K562 (cell line): ENCODE data around the gene DGLUCY. TPM values are rescaled to one million over a fixed set of nuclear protein-coding genes. Genes with fewer than 3 reads are reported as not detected.

Experiments
- ATAC-seq: fragments of 200-7000 bp; cut with Tn5 transposase; 3 replicates; pipeline ENCODE4 v1.9.1; 2020; ENCODE audit warnings: moderate library complexity
- BruUV-seq: library from RNA; stranded (reverse); fragments of 400-500 nt; replicated peaks from 2 replicates; lab custom pipeline; 2021; lab: Mats Ljungman, UMichigan
- CTCF ChIA-PET: fragments of 300-600 bp; formaldehyde crosslinking; extraction: SDS; loops from one replicate; lab custom pipeline; 2021; ENCODE audit warnings: low intra/inter-chr PET ratio; lab: Yijun Ruan, JAX
- POLR2A ChIA-PET: fragments of 300-600, 350-650 bp; sonication (Branson Sonifier 250); formaldehyde crosslinking; extraction: SDS; loops from one replicate; lab custom pipeline; 2021; ENCODE audit warnings: antibody characterized with exemption, inconsistent platforms; lab: Yijun Ruan, JAX
- DNase-seq, 4 experiments: peaks; one replicate each; pipeline versions ENCODE4 v3.0.0 to v3.0.0-alpha.2; 2011 to 2018; ENCODE audit warnings: low spot score in 3 of 4, mixed read lengths in 3 of 4; ENCODE audit errors: extremely low read depth in 1 of 4
- FAIRE-seq: peaks from 2 replicates; lab custom pipeline; 2011; peaks lifted over from hg19 to GRCh38; lab: Jason Lieb, UNC
- H2AFZ ChIP-seq: 2 replicates; pipeline ENCODE4 v1.6.0; 2011; ENCODE audit warnings: low read depth, low read length, control low read depth, inconsistent platforms
- H3K27ac ChIP-seq: fragments of 200-600 bp; 3 replicates; pipeline ENCODE4 v1.8.0; 2011; ENCODE audit warnings: low read depth, mild to moderate bottlenecking, control low read depth, inconsistent platforms, low read length, moderate library complexity, mixed read lengths; ENCODE audit errors: extremely low read depth
- H3K27me3 ChIP-seq, 2 experiments: fragments of 300-600 bp in 1 of 2; 2 replicates in 1 of 2; 3 replicates in 1 of 2; pipeline versions ENCODE4 v1.6.0 to v1.8.0; 2011; ENCODE audit warnings: inconsistent platforms in 2 of 2, low read length in 2 of 2, mild to moderate bottlenecking in 1 of 2, mixed read lengths in 1 of 2, moderate library complexity in 1 of 2; ENCODE audit not compliant: control insufficient read depth in 2 of 2, insufficient read depth in 2 of 2
- H3K36me3 ChIP-seq: fragments of 300-600 bp; 3 replicates; pipeline ENCODE4 v1.8.0; 2011; ENCODE audit warnings: mild to moderate bottlenecking, low read length, inconsistent platforms; ENCODE audit not compliant: control insufficient read depth, insufficient read depth
- H3K4me1 ChIP-seq, 2 experiments: fragments of 200-600 bp in 1 of 2; replicated peaks in 1 of 2; 2 replicates in 1 of 2; 3 replicates in 1 of 2; pipeline versions ENCODE4 v1.5.1 to v1.8.0; 2011; ENCODE audit warnings: inconsistent platforms in 2 of 2, low read length in 2 of 2, mild to moderate bottlenecking in 1 of 2, mixed read lengths in 1 of 2, moderate library complexity in 1 of 2; ENCODE audit not compliant: control insufficient read depth in 2 of 2, insufficient read depth in 2 of 2
- H3K4me2 ChIP-seq: 2 replicates; pipeline ENCODE4 v1.6.1; 2011; ENCODE audit warnings: low read length, control low read depth, inconsistent platforms, mixed read lengths; ENCODE audit not compliant: insufficient read depth
- H3K4me3 ChIP-seq: fragments of 200-600 bp; sonication (generic), shearing (Covaris generic); 2 replicates; pipeline ENCODE4 v1.5.1; 2016; ENCODE audit warnings: control low read depth, inconsistent platforms
- H3K79me2 ChIP-seq: fragments of 200-600 bp; 3 replicates; pipeline ENCODE4 v1.8.0; 2011; ENCODE audit warnings: low read length, inconsistent platforms; ENCODE audit not compliant: control insufficient read depth, insufficient read depth
- H3K9ac ChIP-seq, 2 experiments: 2 replicates each; pipeline versions ENCODE4 v1.6.0 to v1.6.1; 2011; ENCODE audit warnings: low read depth in 2 of 2, low read length in 2 of 2, control low read depth in 1 of 2, inconsistent platforms in 1 of 2, mild to moderate bottlenecking in 1 of 2, mixed read lengths in 1 of 2; ENCODE audit not compliant: insufficient read depth in 1 of 2
- H3K9me1 ChIP-seq: one replicate; pipeline ENCODE4 v1.6.0; 2011; ENCODE audit warnings: inconsistent platforms, mild to moderate bottlenecking, low read length, moderate library complexity; ENCODE audit not compliant: control insufficient read depth, insufficient read depth
- H3K9me3 ChIP-seq: replicated peaks from 2 replicates; pipeline ENCODE4 v1.5.1; 2011; ENCODE audit warnings: low read depth, low read length, inconsistent platforms; ENCODE audit not compliant: control insufficient read depth, insufficient read depth
- H4K20me1 ChIP-seq: replicated peaks from 2 replicates; pipeline ENCODE4 v1.6.1; 2011; ENCODE audit warnings: low read length, inconsistent platforms, mixed read lengths; ENCODE audit not compliant: control insufficient read depth, insufficient read depth
- CSDE1 ChIP-seq, 2 experiments: fragments of 450-650 bp; IDR thresholded peaks; 2 replicates each; pipeline ENCODE4 v1.6.1; 2016; ENCODE audit warnings: mild to moderate bottlenecking in 1 of 2
- MED1 ChIP-seq: sonication (generic); formaldehyde crosslinking; IDR thresholded peaks from 2 replicates; pipeline ENCODE4 v1.8.1; 2023; ENCODE audit warnings: missing genetic modification reagents, borderline replicate concordance
- NFIC ChIP-seq: fragments of 450-650 bp; IDR thresholded peaks from 2 replicates; pipeline ENCODE4 v1.6.1; 2017; ENCODE audit warnings: mild to moderate bottlenecking, inconsistent platforms
- RBM17 ChIP-seq: fragments of 200-400 bp; formaldehyde crosslinking; IDR thresholded peaks from 2 replicates; pipeline ENCODE4 v1.6.1; 2017; ENCODE audit warnings: low read depth, mild to moderate bottlenecking, low read length, borderline replicate concordance
- SLC30A9 ChIP-seq: fragments of 250-450 bp; sonication (Bioruptor Pico); IDR thresholded peaks from 2 replicates; pipeline ENCODE4 v1.8.0; 2022; ENCODE audit warnings: mild to moderate bottlenecking, moderate library complexity
- SMAD4 ChIP-seq: fragments of 250-450 bp; sonication (Bioruptor Pico); conservative IDR thresholded peaks from 2 replicates; pipeline ENCODE4 v1.8.0; 2021; ENCODE audit warnings: inconsistent platforms, mild to moderate bottlenecking, moderate library complexity
- WGBS: fragments of 100-300 bp; shearing (Covaris generic); methylation state at CpG from one replicate; pipeline ENCODE4 v1.1.6; 2016; ENCODE audit warnings: low coverage, mixed read lengths; ENCODE audit not compliant: insufficient coverage; ENCODE audit errors: missing lambda C conversion rate; 5-methylcytosine and 5-hydroxymethylcytosine counted together
- in situ Hi-C: fragments of 300-500 bp; cut with MboI; formaldehyde crosslinking; loops from 4 replicates; pipeline ENCODE4 v1.15.0; 2018; ENCODE audit warnings: inconsistent platforms, mixed read lengths
- intact Hi-C: fragments of 100-400 bp; cut with micrococcal nuclease; formaldehyde crosslinking; loops from 2 replicates; pipeline ENCODE4 v1.14.2; 2022
- polyA plus RNA-seq, 8 experiments: library from polyadenylated mRNA; depleted of rRNA in 4 of 8; stranded (reverse) in 5 of 8; unstranded in 3 of 8; fragments of >200 nt; fragmentation: Nextera tagmentation in 2 of 8; fragmentation: Illumina TruSeq in 1 of 8; extraction: Ambion mirVana in 2 of 8; extraction: Trizol in 1 of 8; gene quantifications; 2 replicates each; pipeline versions ENCODE4 v1.2.1 to v1.2.3, GENCODE V29; 2011 to 2014; ENCODE audit warnings: inconsistent platforms in 1 of 8, missing spikeins in 1 of 8
- total RNA-seq, 7 experiments: library from RNA; depleted of rRNA in 6 of 7; stranded (reverse); fragments of >200 nt in 6 of 7; fragmentation: Illumina TruSeq in 2 of 7; extraction: Trizol in 2 of 7; gene quantifications; 2 replicates each; pipeline versions ENCODE4 v1.2.1 to v1.2.3, GENCODE V29; 2011 to 2021; ENCODE audit warnings: low replicate concordance in 1 of 7
- TF ChIP-seq, protein P1 (sequence below): IDR thresholded peaks from 3 replicates; pipeline ENCODE4 v1.6.1; 2011; ENCODE audit warnings: borderline replicate concordance, mild to moderate bottlenecking, moderate library complexity; ENCODE audit not compliant: insufficient read length; ENCODE audit errors: extremely low read depth

The DGLUCY gene
- total and polyA plus RNA-seq, 9 of the 15 experiments (the other 6 are each of a cell fraction or from before 2014, with no cell fraction given) = 9.9 to 28.4 (median 21.0) TPM

DNA sequence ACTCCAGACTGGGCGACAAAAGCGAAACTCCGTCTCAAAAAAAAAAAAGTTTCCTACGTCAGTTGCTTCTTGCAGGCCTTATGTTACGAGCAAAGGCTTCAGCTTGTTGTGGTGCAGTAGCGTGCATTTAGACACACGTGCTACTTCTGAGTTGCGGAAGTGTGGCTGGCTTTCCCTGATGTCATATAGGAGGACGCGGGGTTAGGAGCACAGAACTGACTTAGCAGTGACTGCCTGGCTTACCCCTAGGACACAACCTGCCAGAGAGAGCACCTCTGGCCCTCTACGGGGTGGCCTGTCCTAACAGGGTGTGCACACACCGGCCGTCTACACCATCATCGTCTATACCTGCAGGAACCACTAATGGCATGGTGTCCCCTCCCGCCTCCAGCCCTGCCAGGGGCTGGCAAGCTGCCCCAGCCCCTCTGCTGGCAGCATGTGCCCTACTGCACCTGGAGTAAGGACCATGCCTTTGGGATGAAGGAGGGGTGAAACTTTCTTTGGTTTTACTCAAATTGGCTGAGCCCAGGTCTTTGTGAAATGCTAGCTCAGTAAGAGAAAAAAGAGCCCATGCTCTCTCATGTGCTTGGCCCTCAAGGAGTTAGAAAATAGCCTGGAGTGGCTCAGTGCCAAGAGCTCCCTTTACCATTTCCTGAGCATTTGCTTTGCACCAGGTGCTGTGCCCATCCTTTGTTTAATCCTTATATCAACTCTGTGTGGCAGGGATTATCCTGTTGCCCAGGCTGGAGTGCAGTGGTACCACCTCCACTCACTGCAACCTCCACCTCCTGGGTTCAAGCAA is 132.4 kb downstream of the DGLUCY start:
- no peaks in the 10 kb centered on the region for H3K27me3 ChIP-seq
- H2AFZ ChIP-seq = no peak overlapping the region
- 83% methylated on average over 13 of the region's 15 CpGs for WGBS
- no TSS peak for BruUV-seq
- no peak overlapping the region for H3K4me2 ChIP-seq
- peaks cover 0 to 5% of the 10 kb centered on the region in 2 experiments; a peak in 2 of 5 replicates for H3K4me1 ChIP-seq
- TF ChIP-seq NFIC (peak; percentile 14; the same call in 1 of the 2 replicates), CSDE1 (IDR thresholded peaks at IDR 0.05) (no peak)
- TF ChIP-seq, all 486 proteins: peak for 1
- Histone ChIP-seq H3K9me3 (no peaks in the 10 kb centered on the region), H3K9ac (no peak overlapping the region), H3K36me3 (no peaks in the 10 kb centered on the region), H3K9me1 (no peaks in the 10 kb centered on the region), H3K79me2 (no peaks in the 10 kb centered on the region; the same call in 2 of the 3 replicates), H3K4me3 (no peak overlapping the region), H4K20me1 (no peaks in the 10 kb centered on the region), H3K27ac (no peak overlapping the region)
- intact Hi-C loops (no loop called here), in situ Hi-C loops (no loop called here)
- DNase-seq (no peak), FAIRE-seq (no peak), ATAC-seq (no peak)
- ChIA-PET POLR2A (interaction anchor here (1.0 kb wide), 1 partner anchor 11 kb away, joined by 3 read pairs; no protein-coding TSS in a partner anchor), CTCF (no interaction called here)

GRCh38 chr14:91249841-91250616 is 136.2 kb downstream of the DGLUCY start:
- no peak overlapping the region for H2AFZ ChIP-seq
- H3K4me1 ChIP-seq = peaks cover 9 to 19% of the 10 kb centered on the region in 2 experiments; a peak in 4 of 5 replicates
- in situ Hi-C loops = no loop called here
- peak in 3 of 4 experiments; percentile 39 to 71 (median 62) for DNase-seq
- no peak for FAIRE-seq
- no peak overlapping the region for H3K27ac ChIP-seq
- H3K9ac ChIP-seq = no peak overlapping the region
- H3K4me2 ChIP-seq = no peak overlapping the region
- 74% methylated on average over 9 of the region's 10 CpGs for WGBS
- no peaks in the 10 kb centered on the region for H4K20me1 ChIP-seq
- peak; percentile 11; the same call in 1 of the 3 replicates for ATAC-seq
- no peaks in the 10 kb centered on the region for H3K27me3 ChIP-seq
- H3K9me3 ChIP-seq = no peaks in the 10 kb centered on the region
- no peak overlapping the region for H3K4me3 ChIP-seq
- no TSS peak for BruUV-seq
- no peaks in the 10 kb centered on the region for H3K9me1 ChIP-seq
- no peaks in the 10 kb centered on the region for H3K36me3 ChIP-seq
- intact Hi-C loops = no loop called here
- CTCF ChIA-PET = no interaction called here
- POLR2A ChIA-PET = interaction anchor here (0.6 to 0.7 kb wide), 4 partner anchors 9 to 1808 kb away, joined by 3 to 4 read pairs (median 3); no protein-coding TSS in a partner anchor
- no peaks in the 10 kb centered on the region; the same call in 1 of the 3 replicates for H3K79me2 ChIP-seq
- TF ChIP-seq RBM17 = no peak
- no peak for TF ChIP-seq MED1
- TF ChIP-seq, protein P1, sequence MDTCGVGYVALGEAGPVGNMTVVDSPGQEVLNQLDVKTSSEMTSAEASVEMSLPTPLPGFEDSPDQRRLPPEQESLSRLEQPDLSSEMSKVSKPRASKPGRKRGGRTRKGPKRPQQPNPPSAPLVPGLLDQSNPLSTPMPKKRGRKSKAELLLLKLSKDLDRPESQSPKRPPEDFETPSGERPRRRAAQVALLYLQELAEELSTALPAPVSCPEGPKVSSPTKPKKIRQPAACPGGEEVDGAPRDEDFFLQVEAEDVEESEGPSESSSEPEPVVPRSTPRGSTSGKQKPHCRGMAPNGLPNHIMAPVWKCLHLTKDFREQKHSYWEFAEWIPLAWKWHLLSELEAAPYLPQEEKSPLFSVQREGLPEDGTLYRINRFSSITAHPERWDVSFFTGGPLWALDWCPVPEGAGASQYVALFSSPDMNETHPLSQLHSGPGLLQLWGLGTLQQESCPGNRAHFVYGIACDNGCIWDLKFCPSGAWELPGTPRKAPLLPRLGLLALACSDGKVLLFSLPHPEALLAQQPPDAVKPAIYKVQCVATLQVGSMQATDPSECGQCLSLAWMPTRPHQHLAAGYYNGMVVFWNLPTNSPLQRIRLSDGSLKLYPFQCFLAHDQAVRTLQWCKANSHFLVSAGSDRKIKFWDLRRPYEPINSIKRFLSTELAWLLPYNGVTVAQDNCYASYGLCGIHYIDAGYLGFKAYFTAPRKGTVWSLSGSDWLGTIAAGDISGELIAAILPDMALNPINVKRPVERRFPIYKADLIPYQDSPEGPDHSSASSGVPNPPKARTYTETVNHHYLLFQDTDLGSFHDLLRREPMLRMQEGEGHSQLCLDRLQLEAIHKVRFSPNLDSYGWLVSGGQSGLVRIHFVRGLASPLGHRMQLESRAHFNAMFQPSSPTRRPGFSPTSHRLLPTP = no peak
- no peak for TF ChIP-seq SMAD4
- no peak for TF ChIP-seq SLC30A9
